Measurements from ENCODE around the gene PTPRU. TPM values are rescaled to one million over a fixed set of nuclear protein-coding genes. Genes with fewer than 3 reads are reported as not detected.
"Not testable (repeated sequence)": the region's sequence is repeated elsewhere in the genome, so short reads cannot be mapped to it uniquely, and the experiment has no call there.

The PTPRU gene
- polyA plus RNA-seq, 4 donors, result 8.9 to 19.1 (median 13.4) TPM

GRCh38 chr1:29221296-29221695 is 15.0 kb upstream of the PTPRU start:
- no peak for DNase-seq (ENCODE audit: low read depth in 4 of 4, low spot score in 3 of 4)

DNA sequence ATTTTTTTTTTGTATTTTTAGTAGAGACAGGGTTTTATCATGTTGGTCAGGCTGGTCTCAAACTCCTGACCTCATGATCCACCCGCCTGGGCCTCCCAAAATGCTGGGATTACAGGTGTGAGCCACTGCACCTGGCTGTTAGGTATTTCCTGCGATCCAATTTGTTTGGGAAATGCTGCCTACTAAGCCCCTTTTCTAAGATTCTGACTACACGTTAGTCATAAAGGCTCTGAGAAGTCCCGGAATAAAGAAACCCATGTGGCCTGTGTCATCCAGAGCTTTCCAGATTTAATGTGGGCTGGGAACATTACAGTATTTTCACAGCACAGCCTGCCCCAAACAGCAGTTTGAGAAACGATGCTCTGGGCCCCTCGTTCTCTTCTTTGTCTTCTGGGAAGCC is 14.1 kb upstream of the PTPRU start:
- not testable (repeated sequence) for DNase-seq (ENCODE audit: low read depth in 4 of 4, low spot score in 3 of 4)

- no peak for DNase-seq (ENCODE audit: low read depth in 4 of 4, low spot score in 3 of 4)
These were observed 13.6 kb upstream of the PTPRU start for GRCh38 chr1:29222686-29223085.

- no peak for DNase-seq (ENCODE audit: low read depth in 4 of 4, low spot score in 3 of 4)
These were observed 12.8 kb upstream of the PTPRU start for GRCh38 chr1:29223521-29223920.

DNA sequence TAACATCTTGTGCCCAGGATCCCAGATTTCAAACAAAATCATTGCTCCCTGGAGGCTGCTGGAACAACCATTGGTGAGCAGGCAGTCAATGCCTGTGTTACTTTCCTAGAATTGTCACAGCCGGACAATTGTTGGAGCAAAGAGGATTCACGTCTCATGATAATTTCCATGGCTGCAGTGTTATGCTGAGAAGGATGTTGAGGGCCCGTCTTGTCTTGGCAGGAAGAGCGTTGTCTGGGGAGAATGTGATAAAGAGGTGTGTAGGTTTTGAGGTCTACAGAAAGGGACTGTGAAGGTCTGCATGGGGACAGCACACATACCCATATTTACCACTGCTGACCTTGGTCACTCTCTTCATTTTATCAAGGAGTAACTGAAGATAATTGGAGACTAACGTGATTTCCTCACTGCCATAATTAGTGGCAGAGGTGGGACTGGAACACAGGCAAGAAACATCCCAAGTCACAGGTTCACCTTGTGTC is 11.9 kb upstream of the PTPRU start:
- DNase-seq (ENCODE audit: low read depth in 4 of 4, low spot score in 3 of 4), result no peak

DNA sequence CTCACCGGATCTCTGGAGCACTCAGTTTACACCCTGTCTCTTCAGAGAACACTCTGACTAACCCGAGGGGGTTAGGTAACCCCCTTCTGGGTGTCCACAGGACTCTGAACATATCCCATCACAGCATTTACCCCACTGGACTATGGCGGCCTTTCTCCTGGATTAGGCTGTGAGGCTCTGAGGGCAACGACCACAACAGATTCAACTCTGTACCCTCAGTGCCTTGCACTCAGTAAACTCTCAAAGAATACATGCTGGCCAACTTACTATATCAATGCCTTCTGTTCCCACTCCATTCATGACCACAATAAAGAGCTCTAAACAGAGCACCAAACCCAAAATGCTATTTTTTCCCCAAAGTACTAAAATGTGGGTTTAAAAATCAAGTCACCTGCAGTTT is 11.0 kb upstream of the PTPRU start:
- DNase-seq (ENCODE audit: low read depth in 4 of 4, low spot score in 3 of 4), result no peak

DNA sequence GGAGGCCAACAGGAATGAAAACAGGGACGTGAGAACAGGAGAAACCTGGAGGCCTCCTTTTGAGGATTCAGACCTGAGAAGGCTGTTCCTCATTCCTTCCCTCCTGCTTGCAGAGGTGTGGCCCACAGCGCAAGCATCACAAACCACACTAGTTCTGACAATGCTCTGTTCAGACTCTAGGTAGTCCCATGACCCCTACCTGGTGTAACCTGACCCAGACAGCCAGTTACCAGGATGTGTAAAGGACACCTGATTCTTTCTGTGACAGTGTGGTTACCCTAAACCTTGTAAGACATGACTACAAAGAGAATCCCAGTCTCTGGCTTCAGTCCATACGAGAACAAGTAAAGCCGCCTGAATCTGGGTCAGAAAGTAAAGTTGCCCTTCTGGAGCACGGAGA is 8.8 kb upstream of the PTPRU start:
- no peak for DNase-seq (ENCODE audit: low read depth in 4 of 4, low spot score in 3 of 4)

DNA sequence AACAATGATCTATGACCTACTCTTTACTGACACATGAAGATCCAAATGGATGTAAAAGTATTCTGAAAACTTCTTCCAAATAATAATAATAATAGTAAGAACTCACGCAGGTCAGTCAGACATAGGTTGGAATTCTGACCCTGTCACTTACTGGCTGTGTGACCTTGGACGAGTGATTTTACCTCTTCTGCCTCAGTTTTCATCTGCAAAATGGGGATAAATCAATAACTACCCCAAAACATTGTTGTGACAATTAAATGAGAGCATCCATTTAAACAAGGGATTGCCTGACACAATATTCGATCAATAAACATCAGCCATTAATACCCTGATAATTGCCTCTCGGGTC is 6.1 kb upstream of the PTPRU start:
- no peak for DNase-seq (ENCODE audit: low read depth in 4 of 4, low spot score in 3 of 4)

- peak; percentile 74 to 84 (median 80) for DNase-seq (ENCODE audit: low read depth in 4 of 4, low spot score in 3 of 4)
These were observed 5.6 kb upstream of the PTPRU start, which contains the start of gene MECR for GRCh38 chr1:29230553-29231378. Gene MECR (minus strand): TSS chr1:29230934. CDS start chr1:29230906, 28 bp downstream.

GRCh38 chr1:29232387-29232786 is 3.9 kb upstream of the PTPRU start:
- DNase-seq (ENCODE audit: low read depth in 4 of 4, low spot score in 3 of 4), result no peak

DNA sequence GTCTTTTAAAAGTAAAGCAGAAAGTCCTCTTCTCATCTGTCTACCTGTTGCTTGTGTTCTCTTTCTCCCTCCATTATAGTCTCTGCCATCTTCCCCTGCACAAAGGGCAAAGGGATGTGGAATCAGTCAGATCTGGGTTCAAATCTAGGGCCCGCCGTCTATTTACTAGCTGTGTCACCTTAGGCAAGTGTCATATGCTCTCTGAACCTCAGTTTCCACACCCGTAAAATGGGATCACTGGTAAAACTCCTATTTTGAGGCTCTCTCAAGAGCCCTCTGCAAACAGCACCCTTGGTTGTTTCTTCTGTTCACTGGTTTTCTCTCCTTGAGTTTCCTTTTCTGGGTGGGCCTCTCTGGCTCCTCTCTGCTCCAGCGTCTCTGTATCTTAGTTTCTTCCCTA is 2.6 kb upstream of the PTPRU start:
- DNase-seq (ENCODE audit: low read depth in 4 of 4, low spot score in 3 of 4), result no peak

DNA sequence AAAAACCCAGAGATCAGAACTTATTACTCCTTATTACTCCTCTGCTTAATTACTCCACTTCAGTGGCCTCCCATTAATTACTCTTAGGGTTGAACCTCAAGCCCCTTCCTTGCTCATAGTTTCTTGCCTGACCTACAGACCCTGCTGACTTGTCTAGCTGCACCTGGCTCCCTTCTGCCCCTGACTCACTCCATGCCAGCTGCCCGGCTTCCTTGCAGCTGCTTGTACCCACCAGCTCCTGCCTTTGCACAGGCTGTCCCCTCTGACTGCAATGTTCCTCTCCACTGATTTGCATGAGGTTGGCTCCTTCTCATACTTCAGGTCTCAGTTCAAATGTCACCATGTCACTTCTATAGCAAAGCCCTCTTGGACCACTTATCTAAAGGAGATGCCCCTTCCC is 1.9 kb upstream of the PTPRU start:
- no peak for DNase-seq (ENCODE audit: low read depth in 4 of 4, low spot score in 3 of 4)

DNA sequence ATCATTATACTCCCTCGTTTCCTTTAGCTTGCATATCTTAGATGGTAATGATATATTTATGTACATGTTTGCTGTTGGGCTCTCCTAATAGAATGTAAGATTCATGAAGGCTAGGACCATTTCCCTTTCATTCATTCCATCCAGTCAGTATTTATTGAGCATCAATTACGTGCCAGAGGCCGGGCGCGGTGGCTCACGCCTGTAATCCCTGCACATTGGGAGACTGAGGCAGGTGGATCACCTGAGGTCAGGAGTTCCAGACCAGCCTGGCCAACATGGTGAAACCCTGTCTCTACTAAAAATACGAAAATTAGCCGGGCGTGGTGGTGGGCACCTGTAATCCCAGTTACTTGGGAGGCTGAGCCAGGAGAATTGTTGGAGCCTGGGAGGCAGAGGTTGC is 1.4 kb upstream of the PTPRU start:
- not testable (repeated sequence) for DNase-seq (ENCODE audit: low read depth in 4 of 4, low spot score in 3 of 4)

DNA sequence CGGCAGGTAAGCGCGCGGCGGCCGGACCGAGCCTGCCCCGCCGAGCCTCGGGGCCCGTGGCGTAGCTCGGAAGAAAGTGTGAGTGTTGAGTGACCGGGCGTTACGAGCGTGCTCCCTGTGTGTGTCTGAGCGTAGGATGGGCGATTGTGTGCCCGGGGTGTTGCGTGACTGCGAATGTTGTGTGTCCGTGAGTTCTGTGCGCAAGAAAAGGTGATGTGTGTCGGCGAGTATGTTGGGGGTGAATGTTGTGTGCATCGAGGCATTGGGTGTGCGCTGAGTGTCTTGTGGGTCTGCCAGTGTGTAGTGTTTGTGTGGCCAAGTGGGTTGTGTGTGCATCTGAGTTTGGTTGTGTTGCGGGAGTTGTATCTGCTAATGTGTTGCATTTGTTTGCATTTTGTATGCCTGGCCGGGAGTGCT is 398 bp downstream of the PTPRU start:
- no peak for DNase-seq (ENCODE audit: low read depth in 4 of 4, low spot score in 3 of 4)

- DNase-seq (ENCODE audit: low read depth in 4 of 4, low spot score in 3 of 4), result no peak
These were observed 953 bp downstream of the PTPRU start for GRCh38 chr1:29237129-29237821.

- DNase-seq (ENCODE audit: low read depth in 4 of 4, low spot score in 3 of 4), result no peak
These were observed 1.7 kb downstream of the PTPRU start for GRCh38 chr1:29237852-29238619.

DNA sequence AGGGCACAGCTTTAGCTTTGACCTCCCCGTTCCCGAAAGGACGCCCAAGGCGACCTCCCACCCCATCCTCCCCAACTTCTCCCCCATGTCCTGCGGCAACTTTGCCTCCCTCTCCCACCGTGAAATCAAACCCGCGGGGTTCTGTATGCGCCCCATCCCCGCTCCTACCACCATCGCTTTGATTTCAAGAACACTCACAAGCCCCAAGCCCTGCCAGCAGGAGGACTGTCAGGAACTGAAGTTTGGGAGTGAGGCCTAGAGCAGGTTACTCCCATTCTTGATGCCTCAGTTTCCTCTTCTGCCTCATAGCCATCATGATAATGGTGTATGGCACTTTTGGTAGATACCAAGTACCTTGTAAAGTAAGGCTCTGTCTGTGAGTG is 2.3 kb downstream of the PTPRU start:
- no peak for DNase-seq (ENCODE audit: low read depth in 4 of 4, low spot score in 3 of 4)

- no peak for DNase-seq (ENCODE audit: low read depth in 4 of 4, low spot score in 3 of 4)
These were observed 2.8 kb downstream of the PTPRU start for GRCh38 chr1:29239142-29239541.

- no peak for DNase-seq (ENCODE audit: low read depth in 4 of 4, low spot score in 3 of 4)
These were observed 4.1 kb downstream of the PTPRU start for GRCh38 chr1:29240400-29240837.

DNA sequence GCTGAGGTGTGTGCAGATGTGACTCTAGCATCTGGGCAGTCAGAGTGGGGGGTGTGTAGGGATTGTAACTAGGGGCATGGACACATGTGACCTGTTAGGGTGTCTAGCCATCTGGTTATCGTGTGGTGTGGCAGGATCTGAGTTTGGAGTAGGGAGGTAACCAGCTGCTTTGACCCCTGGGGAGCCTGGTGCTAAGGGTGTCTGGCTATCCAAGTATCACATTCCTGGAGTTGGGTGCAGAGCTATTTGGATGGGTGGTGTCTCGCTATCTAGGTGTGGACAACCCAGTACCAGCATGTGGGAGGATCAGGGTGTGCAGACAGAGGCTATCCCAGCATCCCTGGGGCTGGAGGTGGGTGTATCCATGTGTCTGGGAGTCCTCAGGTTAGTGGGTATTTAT is 4.7 kb downstream of the PTPRU start:
- no peak for DNase-seq (ENCODE audit: low read depth in 4 of 4, low spot score in 3 of 4)
